IMR-90 (cell line): ENCODE data around the gene TXNDC16. TPM values are rescaled to one million over a fixed set of nuclear protein-coding genes. Genes with fewer than 3 reads are reported as not detected.

Experiments used
- ATAC-seq: fragments of 200-7000 bp; cut with Tn5 transposase; 2 replicates; pipeline ENCODE4 v1.9.1; 2020; ENCODE audit warnings: low read depth, mild to moderate bottlenecking, moderate library complexity
- BruUV-seq: library from RNA; stranded (reverse); fragments of 400-500 nt; replicated peaks from 2 replicates; lab custom pipeline; 2021; lab: Mats Ljungman, UMichigan
- CTCF ChIA-PET: fragments of 300-600 bp; formaldehyde crosslinking; extraction: SDS; loops from one replicate; lab custom pipeline; 2021; ENCODE audit warnings: antibody characterized with exemption; lab: Yijun Ruan, JAX
- POLR2A ChIA-PET: fragments of 300-600 bp; sonication (Branson Sonifier 250); formaldehyde crosslinking; loops from one replicate; lab custom pipeline; 2022; ENCODE audit warnings: antibody characterized with exemption; ENCODE audit not compliant: unreplicated experiment; lab: Charles Lee
- DNase-seq: peaks from one replicate; pipeline ENCODE4 v3.0.0; 2013
- H2AFZ ChIP-seq: replicated peaks from 2 replicates; pipeline ENCODE3; 2013; ENCODE audit warnings: low read length, mild to moderate bottlenecking; ENCODE audit not compliant: poor library complexity
- H2AK5ac ChIP-seq: 2 replicates; pipeline ENCODE4 v1.6.1; 2013; ENCODE audit warnings: low read depth, low read length, inconsistent platforms
- H2AK9ac ChIP-seq: replicated peaks from 2 replicates; pipeline ENCODE3; 2013; ENCODE audit warnings: mild to moderate bottlenecking, low read depth, low read length, moderate library complexity; ENCODE audit not compliant: poor library complexity
- H2BK120ac ChIP-seq: 2 replicates; pipeline ENCODE4 v1.6.1; 2013; ENCODE audit warnings: low read depth, low read length, inconsistent platforms
- H2BK15ac ChIP-seq: 3 replicates; pipeline ENCODE4 v1.6.1; 2013; ENCODE audit warnings: low read depth, low read length, inconsistent platforms
- H2BK20ac ChIP-seq: 2 replicates; pipeline ENCODE4 v1.6.1; 2013; ENCODE audit warnings: low read depth, mild to moderate bottlenecking, inconsistent platforms, low read length, moderate library complexity
- H2BK5ac ChIP-seq: 2 replicates; pipeline ENCODE4 v1.6.1; 2013; ENCODE audit warnings: mild to moderate bottlenecking, low read depth, low read length, inconsistent platforms; ENCODE audit not compliant: poor library complexity, severe bottlenecking
- H3K14ac ChIP-seq: replicated peaks from 2 replicates; pipeline ENCODE4 v1.6.1; 2013; ENCODE audit warnings: low read depth, low read length, inconsistent platforms
- H3K18ac ChIP-seq: 2 replicates; pipeline ENCODE4 v1.6.1; 2013; ENCODE audit warnings: low read depth, low read length, control low read depth
- H3K23ac ChIP-seq: 2 replicates; pipeline ENCODE4 v1.6.1; 2013; ENCODE audit warnings: low read depth, low read length, inconsistent platforms
- H3K27ac ChIP-seq: 2 replicates; pipeline ENCODE4 v1.5.1; 2013; ENCODE audit warnings: mild to moderate bottlenecking, control low read depth, low read length; ENCODE audit not compliant: insufficient read depth
- H3K27me3 ChIP-seq: 2 replicates; pipeline ENCODE4 v1.6.1; 2013; ENCODE audit warnings: low read length; ENCODE audit not compliant: control insufficient read depth, insufficient read depth
- H3K36me3 ChIP-seq: 2 replicates; pipeline ENCODE4 v1.6.1; 2013; ENCODE audit warnings: low read length, mixed read lengths; ENCODE audit not compliant: control insufficient read depth, insufficient read depth
- H3K4ac ChIP-seq: 2 replicates; pipeline ENCODE4 v1.6.1; 2013; ENCODE audit warnings: low read depth, low read length, inconsistent platforms
- H3K4me1 ChIP-seq: 2 replicates; pipeline ENCODE4 v1.6.1; 2013; ENCODE audit warnings: low read length, mixed read lengths; ENCODE audit not compliant: control insufficient read depth, insufficient read depth
- H3K4me2 ChIP-seq: 2 replicates; pipeline ENCODE4 v1.6.1; 2013; ENCODE audit warnings: low read depth, mild to moderate bottlenecking, control low read depth, low read length, moderate library complexity
- H3K4me3 ChIP-seq: 2 replicates; pipeline ENCODE4 v1.5.1; 2013; ENCODE audit warnings: low read depth, mild to moderate bottlenecking, control low read depth, low read length, moderate library complexity; ENCODE audit not compliant: insufficient read depth
- H3K56ac ChIP-seq: 2 replicates; pipeline ENCODE4 v1.6.1; 2013; ENCODE audit warnings: low read length, inconsistent platforms; ENCODE audit not compliant: insufficient read depth; ENCODE audit errors: extremely low read depth
- H3K79me1 ChIP-seq, 2 experiments: 2 replicates each; pipeline ENCODE4 v1.6.1; 2013; ENCODE audit warnings: low read length in 2 of 2, inconsistent platforms in 1 of 2, low read depth in 1 of 2
- H3K9ac ChIP-seq: 2 replicates; pipeline ENCODE4 v1.6.1; 2013; ENCODE audit warnings: low read depth, low read length, control low read depth
- H3K9me1 ChIP-seq: 2 replicates; pipeline ENCODE4 v1.6.1; 2013; ENCODE audit warnings: low read length, inconsistent platforms; ENCODE audit not compliant: insufficient read depth
- H3K9me3 ChIP-seq: 2 replicates; pipeline ENCODE4 v1.6.1; 2013; ENCODE audit warnings: low read length; ENCODE audit not compliant: control insufficient read depth, insufficient read depth
- H4K20me1 ChIP-seq: 2 replicates; pipeline ENCODE4 v1.6.1; 2013; ENCODE audit warnings: low read length, inconsistent platforms; ENCODE audit not compliant: insufficient read depth
- H4K5ac ChIP-seq: 2 replicates; pipeline ENCODE4 v1.6.1; 2013; ENCODE audit warnings: mild to moderate bottlenecking, low read depth, low read length, control low read depth
- H4K8ac ChIP-seq, 2 experiments: 2 replicates each; pipeline ENCODE4 v1.6.1; 2013; ENCODE audit warnings: low read depth in 2 of 2, low read length in 2 of 2, control low read depth in 1 of 2, inconsistent platforms in 1 of 2
- H4K91ac ChIP-seq: 2 replicates; pipeline ENCODE4 v1.6.1; 2013; ENCODE audit warnings: low read depth, low read length, inconsistent platforms; ENCODE audit not compliant: insufficient read depth
- BHLHE40 ChIP-seq: fragments of 150-350 bp; IDR thresholded peaks from 2 replicates; pipeline ENCODE4 v1.6.1; 2016; ENCODE audit warnings: mild to moderate bottlenecking, low read depth, low read length
- CEBPB ChIP-seq: IDR thresholded peaks from 2 replicates; pipeline ENCODE4 v1.6.1; 2012; ENCODE audit warnings: low read depth, low read length, improper control_type of control experiment
- CHD1 ChIP-seq: IDR thresholded peaks from 2 replicates; pipeline ENCODE4 v1.6.1; 2012; ENCODE audit warnings: low read depth, low read length, improper control_type of control experiment
- CTCF ChIP-seq: conservative IDR thresholded peaks from 2 replicates; pipeline ENCODE4 v1.5.1; 2012; ENCODE audit warnings: mild to moderate bottlenecking, low read depth, low read length, improper control_type of control experiment
- ELK1 ChIP-seq: fragments of 150-350 bp; IDR thresholded peaks from 2 replicates; pipeline ENCODE4 v1.6.1; 2016; ENCODE audit warnings: low read depth, mild to moderate bottlenecking, low read length, moderate library complexity, borderline replicate concordance
- FOS ChIP-seq: fragments of 150-350 bp; IDR thresholded peaks from 2 replicates; pipeline ENCODE4 v1.6.1; 2016; ENCODE audit warnings: low read depth, low read length
- MAFK ChIP-seq: IDR thresholded peaks from 2 replicates; pipeline ENCODE4 v1.6.1; 2012; ENCODE audit warnings: low read depth, low read length, improper control_type of control experiment
- MAZ ChIP-seq: IDR thresholded peaks from 2 replicates; pipeline ENCODE4 v1.6.1; 2012; ENCODE audit warnings: low read depth, mild to moderate bottlenecking, low read length, improper control_type of control experiment, moderate library complexity, borderline replicate concordance
- MXI1 ChIP-seq: IDR thresholded peaks from 2 replicates; pipeline ENCODE4 v1.6.1; 2012; ENCODE audit warnings: low read depth, mild to moderate bottlenecking, low read length, moderate library complexity, borderline replicate concordance
- NFE2L2 ChIP-seq: fragments of 150-350 bp; IDR thresholded peaks from 2 replicates; pipeline ENCODE4 v1.6.1; 2016; ENCODE audit warnings: low read depth, mild to moderate bottlenecking, low read length
- POLR2A ChIP-seq: IDR thresholded peaks from 2 replicates; pipeline ENCODE4 v1.6.1; 2012; ENCODE audit warnings: mild to moderate bottlenecking, low read depth, low read length
- RAD21 ChIP-seq: IDR thresholded peaks from 2 replicates; pipeline ENCODE4 v1.6.1; 2012; ENCODE audit warnings: low read length, improper control_type of control experiment
- RCOR1 ChIP-seq: IDR thresholded peaks from 2 replicates; pipeline ENCODE4 v1.6.1; 2012; ENCODE audit warnings: mild to moderate bottlenecking, low read length, improper control_type of control experiment; ENCODE audit not compliant: insufficient replicate concordance
- RFX5 ChIP-seq: IDR thresholded peaks from 2 replicates; pipeline ENCODE4 v1.8.0; 2012; ENCODE audit warnings: low read depth, mild to moderate bottlenecking, low read length, moderate library complexity
- SMC3 ChIP-seq: fragments of 150-350 bp; IDR thresholded peaks from 2 replicates; pipeline ENCODE4 v1.6.1; 2016; ENCODE audit warnings: low read depth, mild to moderate bottlenecking, antibody characterized with exemption, low read length, moderate library complexity
- USF2 ChIP-seq: fragments of 150-350 bp; IDR thresholded peaks from 2 replicates; pipeline ENCODE4 v1.6.1; 2017; ENCODE audit warnings: mild to moderate bottlenecking, antibody characterized with exemption, low read length, low read depth
- WGBS, 2 experiments: methylation state at CpG; one replicate each; pipeline versions ENCODE4 v1.1.5 to v1.1.7; 2013; ENCODE audit warnings: missing lambda C conversion rate in 2 of 2; ENCODE audit not compliant: insufficient read length in 1 of 2; ENCODE audit errors: extremely low coverage in 2 of 2; 5-methylcytosine and 5-hydroxymethylcytosine counted together
- dilution Hi-C: fragments of 300-500 bp; cut with HindIII; formaldehyde crosslinking; loops from one replicate; pipeline ENCODE4 v1.14.3; 2018; ENCODE audit warnings: low sequenced_read_pairs; ENCODE audit not compliant: unreplicated experiment
- in situ Hi-C: fragments of 300-500 bp; cut with MboI; formaldehyde crosslinking; loops from 3 replicates; pipeline ENCODE4 v1.14.3; 2019; ENCODE audit warnings: low sequenced_read_pairs, inconsistent platforms, mixed read lengths
- intact Hi-C: fragments of 100-400 bp; cut with micrococcal nuclease; formaldehyde crosslinking; loops from 2 replicates; pipeline ENCODE4 v1.10.0; 2022
- polyA plus RNA-seq, 3 experiments: library from polyadenylated mRNA; depleted of rRNA; stranded (reverse); fragments of >200 nt; gene quantifications; 2 replicates each; pipeline ENCODE4 v1.2.3, GENCODE V29; 2012; ENCODE audit warnings: low replicate concordance in 1 of 3
- total RNA-seq: library from RNA; depleted of rRNA; stranded (reverse); fragments of >200 nt; gene quantifications from 2 replicates; pipeline ENCODE4 v1.2.3, GENCODE V29; 2012

Gene TXNDC16
- total and polyA plus RNA-seq, 2 of the 4 experiments (the other 2 are of a cell fraction): 1.4 TPM

GRCh38 chr14:52514046-52514811 is 38.1 kb downstream of the TXNDC16 start:
- in situ Hi-C loops: no loop called here
- Histone ChIP-seq H3K9ac (no peak overlapping the region), H2BK5ac (no peak overlapping the region)

More at GRCh38 chr14:52514046-52514811, 38.1 kb downstream of the TXNDC16 start:
- Histone ChIP-seq H3K56ac (no peak overlapping the region), H3K36me3 (no peaks in the 10 kb centered on the region), H3K4me2 (no peak overlapping the region), H3K9me1 (no peaks in the 10 kb centered on the region), H2BK120ac (no peak overlapping the region), H4K91ac (no peak overlapping the region), H2AFZ (no peak overlapping the region), H3K18ac (no peak overlapping the region), H4K5ac (no peak overlapping the region), H4K20me1 (no peaks in the 10 kb centered on the region), H2BK15ac (no peak overlapping the region), H3K79me1 (no peaks in the 10 kb centered on the region), H2AK9ac (no peak overlapping the region), H3K4me1 (no peaks in the 10 kb centered on the region), H3K23ac (no peak overlapping the region), H3K9me3 (no peaks in the 10 kb centered on the region), H3K27ac (no peak overlapping the region), H2AK5ac (no peak overlapping the region), H3K4ac (no peak overlapping the region), H3K4me3 (no peak overlapping the region), H3K27me3 (no peaks in the 10 kb centered on the region), H4K8ac (no peak overlapping the region), H3K14ac (no peak overlapping the region), H2BK20ac (no peak overlapping the region)
- ATAC-seq: no peak
- ChIA-PET POLR2A (no interaction called here), CTCF (interaction anchor here (0.6 kb wide), 1 partner anchor 18 kb away, joined by 3 read pairs; no protein-coding TSS in a partner anchor)
- dilution Hi-C loops (no loop called here), intact Hi-C loops (no loop called here)
- BruUV-seq: no TSS peak
- no peak for DNase-seq
- TF ChIP-seq CEBPB (no peak), ELK1 (no peak), RCOR1 (no peak), POLR2A (no peak), MAZ (no peak), NFE2L2 (no peak), CHD1 (no peak), CTCF (no peak), BHLHE40 (no peak), MXI1 (no peak), RFX5 (no peak), MAFK (no peak), USF2 (no peak), FOS (no peak), SMC3 (no peak), RAD21 (no peak)
- WGBS, 2 experiments: no CpG with 5 or more reads among the region's 4 CpGs
